HG03565 (cell line): ENCODE data around the gene RNU6-7.

ENCODE experiments used
- ATAC-seq: cut with Tn5 transposase; IDR thresholded peaks from one replicate; pipeline ENCODE4 v1.9.1; 2021; ENCODE audit warnings: mild to moderate bottlenecking, moderate library complexity; ENCODE audit not compliant: unreplicated experiment

RNU6-7 gene

GRCh38 chr14:32201816-32202490 lies at the start of gene RNU6-7:
TSS of gene RNU6-7 (plus strand) at chr14:32202045.
- ATAC-seq: no peak

- no peak for ATAC-seq
These were observed 35.8 kb upstream of the RNU6-7 start for GRCh38 chr14:32166029-32166428.

- ATAC-seq: no peak
These were observed 34.9 kb upstream of the RNU6-7 start for GRCh38 chr14:32166924-32167323.

- ATAC-seq: no peak
These were observed 33.9 kb upstream of the RNU6-7 start for GRCh38 chr14:32167907-32168306.

GRCh38 chr14:32169191-32169590 lies 32.7 kb upstream of the RNU6-7 start:
- ATAC-seq: no peak

GRCh38 chr14:32171469-32171868 lies 30.4 kb upstream of the RNU6-7 start:
- ATAC-seq: no peak

- ATAC-seq: no peak
These were observed 18.4 kb upstream of the RNU6-7 start for GRCh38 chr14:32183151-32184058.

- ATAC-seq: no peak
These were observed 16.7 kb upstream of the RNU6-7 start for GRCh38 chr14:32185097-32185496.

- ATAC-seq: no peak
These were observed 15.6 kb upstream of the RNU6-7 start for GRCh38 chr14:32186248-32186647.

GRCh38 chr14:32189811-32190210 lies 12.0 kb upstream of the RNU6-7 start:
- no peak for ATAC-seq

GRCh38 chr14:32190673-32191072 lies 11.2 kb upstream of the RNU6-7 start:
- ATAC-seq: no peak

- ATAC-seq: no peak
These were observed 9.0 kb upstream of the RNU6-7 start for GRCh38 chr14:32192712-32193373.

GRCh38 chr14:32193532-32193931 lies 8.3 kb upstream of the RNU6-7 start:
- no peak for ATAC-seq

GRCh38 chr14:32195636-32196035 lies 6.2 kb upstream of the RNU6-7 start:
- no peak for ATAC-seq

- peak; percentile 43 for ATAC-seq
These were observed 3.9 kb upstream of the RNU6-7 start for GRCh38 chr14:32197919-32198318.

- no peak for ATAC-seq
These were observed 1.3 kb upstream of the RNU6-7 start for GRCh38 chr14:32200368-32201192.

GRCh38 chr14:32201193-32201815 lies 541 bp upstream of the RNU6-7 start:
- ATAC-seq: peak; percentile 31

GRCh38 chr14:32202491-32202997 lies 699 bp downstream of the RNU6-7 start:
- no peak for ATAC-seq

- peak; percentile 50 for ATAC-seq
These were observed 1.4 kb downstream of the RNU6-7 start, which contains the start of gene RNU6-8 for GRCh38 chr14:32202998-32203882. TSS of gene RNU6-8 (minus strand) at chr14:32203269.
